Sigmoid colon (tissue), 4 donors: ENCODE results near the gene H6PD.

Experiments used
- CTCF ChIP-seq, 4 experiments: fragments of 450-650 bp in 3 of 4; fragments of 200-600 bp in 1 of 4; IDR thresholded peaks; one replicate each; pipeline ENCODE4 v1.5.1; 2016 to 2019; ENCODE audit warnings: antibody characterized with exemption in 4 of 4, mild to moderate bottlenecking in 3 of 4, moderate library complexity in 2 of 4
- EP300 ChIP-seq, 4 donors: sonication (generic); formaldehyde crosslinking; IDR thresholded peaks; one replicate each; pipeline ENCODE4 v1.6.1; 2017; ENCODE audit warnings: antibody characterized with exemption in 4 of 4
- POLR2A ChIP-seq, 2 donors: fragments of 450-650 bp; IDR thresholded peaks; one replicate each; pipeline ENCODE4 v1.6.1; 2016; ENCODE audit warnings: antibody characterized with exemption in 2 of 2, mild to moderate bottlenecking in 2 of 2, moderate library complexity in 2 of 2
- POLR2AphosphoS5 ChIP-seq, 4 donors: sonication (generic); formaldehyde crosslinking; IDR thresholded peaks; one replicate each; pipeline ENCODE4 v1.6.1; 2017; ENCODE audit warnings: antibody characterized with exemption in 4 of 4

GRCh38 chr1:9316512-9316911 is 81.9 kb downstream of the H6PD start:
- TF ChIP-seq CTCF (IDR thresholded peaks at IDR 0.05) (no peak), POLR2AphosphoS5 (IDR thresholded peaks at IDR 0.05) (no peak), POLR2A (IDR thresholded peaks at IDR 0.05) (no peak), EP300 (IDR thresholded peaks at IDR 0.05) (no peak)
